ENCODE data around the gene NAGA.
"Not testable (repeated sequence)": the region's sequence is repeated elsewhere in the genome, so short reads cannot be mapped to it uniquely, and the experiment has no call there.

Gene NAGA

GRCh38 chr22:42070517-42071422 lies at the start of gene NAGA:
Gene NAGA (minus strand): TSS chr22:42070812. CDS start chr22:42070297, 515 bp downstream.
- peak; percentile 95 for DNase-seq

- no peak for DNase-seq
Measured at GRCh38 chr22:42116848-42117424, 46.3 kb upstream of the NAGA start.

GRCh38 chr22:42115420-42115830 lies 44.8 kb upstream of the NAGA start:
- DNase-seq = not testable (repeated sequence)

GRCh38 chr22:42114721-42115120 lies 44.1 kb upstream of the NAGA start:
- DNase-seq = no peak

- DNase-seq = not testable (repeated sequence)
Measured at GRCh38 chr22:42112793-42113192, 42.2 kb upstream of the NAGA start.

GRCh38 chr22:42111798-42112197 lies 41.2 kb upstream of the NAGA start:
- no peak for DNase-seq

GRCh38 chr22:42108848-42109247 lies 38.2 kb upstream of the NAGA start:
- no peak for DNase-seq

- DNase-seq = not testable (repeated sequence)
Measured at GRCh38 chr22:42104332-42104860, 33.8 kb upstream of the NAGA start.

- no peak for DNase-seq
Measured at GRCh38 chr22:42101199-42101598, 30.6 kb upstream of the NAGA start.

GRCh38 chr22:42091455-42091782 lies 20.8 kb upstream of the NAGA start:
- DNase-seq = no peak

- DNase-seq = peak; percentile 97 to 99
Measured at GRCh38 chr22:42090596-42091454, 20.2 kb upstream of the NAGA start, which contains the start of gene NDUFA6. Gene NDUFA6 (minus strand): TSS chr22:42090772. CDS start chr22:42090744, 28 bp downstream.

- peak in 1 of 2 experiments; percentile 27 for DNase-seq
Measured at GRCh38 chr22:42086051-42086450, 15.4 kb upstream of the NAGA start.

GRCh38 chr22:42084874-42085273 lies 14.3 kb upstream of the NAGA start:
- no peak for DNase-seq

- DNase-seq = no peak
Measured at GRCh38 chr22:42083119-42083518, 12.5 kb upstream of the NAGA start.

- DNase-seq = peak in 1 of 2 experiments; percentile 30
Measured at GRCh38 chr22:42080287-42080686, 9.7 kb upstream of the NAGA start.

GRCh38 chr22:42079319-42080251 lies 9.0 kb upstream of the NAGA start, which contains the start of gene SMDT1:
Gene SMDT1 (plus strand): TSS chr22:42079700. CDS start chr22:42079769, 69 bp downstream.
- peak; percentile 96 to 97 for DNase-seq

- DNase-seq = no peak
Measured at GRCh38 chr22:42078469-42079318, 8.1 kb upstream of the NAGA start.

GRCh38 chr22:42077486-42078125 lies 7.0 kb upstream of the NAGA start:
- no peak for DNase-seq

- no peak for DNase-seq
Measured at GRCh38 chr22:42076764-42077485, 6.3 kb upstream of the NAGA start.
